H1 (cell line): ENCODE data around the gene TRAPPC2. TPM values are rescaled to one million over a fixed set of nuclear protein-coding genes. Genes with fewer than 3 reads are reported as not detected.

Experiments
- MAFK ChIP-seq: IDR thresholded peaks from 2 replicates; pipeline ENCODE4 v1.6.1; 2012; ENCODE audit warnings: low read depth, mild to moderate bottlenecking, improper control_type of control experiment, low read length
- NRF1 ChIP-seq: IDR thresholded peaks from 2 replicates; pipeline ENCODE4 v1.6.1; 2011; ENCODE audit warnings: mild to moderate bottlenecking, low read depth, low read length, improper control_type of control experiment
- SP4 ChIP-seq: IDR thresholded peaks from 2 replicates; pipeline ENCODE4 v1.6.1; 2012; ENCODE audit warnings: low read length, inconsistent platforms
- polyA plus RNA-seq, 7 experiments: library from polyadenylated mRNA; depleted of rRNA in 3 of 7; stranded (reverse) in 5 of 7; unstranded in 2 of 7; fragments of >200 nt in 5 of 7; fragments of 200-250 nt in 2 of 7; gene quantifications; 1 replicate in 5 of 7; 2 replicates in 1 of 7; 4 replicates in 1 of 7; pipeline versions ENCODE4 v1.2.1 to v1.2.3, GENCODE V29; 2011 to 2013; ENCODE audit warnings: missing spikeins in 2 of 7, mixed read lengths in 2 of 7
- total RNA-seq: library from RNA; stranded (reverse); fragmentation: NEBNext Ultra II Directional; extraction: Animal tissue kit (Norgen Biotek cat#: 25700); gene quantifications from 2 replicates; pipeline ENCODE4 v1.2.1, GENCODE V29; 2021
- TF ChIP-seq, protein P1 (sequence below): fragments of 300-600 bp; sonication (generic); IDR thresholded peaks from 2 replicates; pipeline ENCODE4 v1.7.1; 2012; ENCODE audit warnings: low read length, moderate library complexity, mild to moderate bottlenecking, inconsistent platforms; ENCODE audit not compliant: insufficient replicate concordance

TRAPPC2 gene
- total and polyA plus RNA-seq, 2 of the 8 experiments (the other 6 are each of a cell fraction or from before 2014, with no cell fraction given), result 6.7 to 10.8 TPM

DNA sequence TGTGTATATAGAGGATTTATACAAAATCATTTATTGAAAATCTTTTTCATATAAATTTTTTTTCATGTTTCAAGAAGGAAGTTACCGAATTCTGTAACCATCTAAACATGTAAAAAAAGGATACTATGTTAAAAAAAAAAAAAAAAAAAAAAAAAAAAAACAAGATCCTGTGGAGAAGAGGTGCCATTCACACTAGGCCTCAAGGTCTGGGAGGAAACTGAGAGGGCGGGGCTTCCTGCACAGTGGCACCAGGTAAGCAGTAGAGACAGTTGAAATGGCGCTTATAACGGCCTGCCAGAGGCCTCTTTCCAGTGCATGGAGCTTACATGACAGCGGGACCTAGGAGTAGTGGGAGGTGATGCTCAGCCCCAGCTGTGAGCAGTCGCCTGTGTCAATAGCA, 17.5 kb downstream of the TRAPPC2 start (continued):
- TF ChIP-seq, protein P1, sequence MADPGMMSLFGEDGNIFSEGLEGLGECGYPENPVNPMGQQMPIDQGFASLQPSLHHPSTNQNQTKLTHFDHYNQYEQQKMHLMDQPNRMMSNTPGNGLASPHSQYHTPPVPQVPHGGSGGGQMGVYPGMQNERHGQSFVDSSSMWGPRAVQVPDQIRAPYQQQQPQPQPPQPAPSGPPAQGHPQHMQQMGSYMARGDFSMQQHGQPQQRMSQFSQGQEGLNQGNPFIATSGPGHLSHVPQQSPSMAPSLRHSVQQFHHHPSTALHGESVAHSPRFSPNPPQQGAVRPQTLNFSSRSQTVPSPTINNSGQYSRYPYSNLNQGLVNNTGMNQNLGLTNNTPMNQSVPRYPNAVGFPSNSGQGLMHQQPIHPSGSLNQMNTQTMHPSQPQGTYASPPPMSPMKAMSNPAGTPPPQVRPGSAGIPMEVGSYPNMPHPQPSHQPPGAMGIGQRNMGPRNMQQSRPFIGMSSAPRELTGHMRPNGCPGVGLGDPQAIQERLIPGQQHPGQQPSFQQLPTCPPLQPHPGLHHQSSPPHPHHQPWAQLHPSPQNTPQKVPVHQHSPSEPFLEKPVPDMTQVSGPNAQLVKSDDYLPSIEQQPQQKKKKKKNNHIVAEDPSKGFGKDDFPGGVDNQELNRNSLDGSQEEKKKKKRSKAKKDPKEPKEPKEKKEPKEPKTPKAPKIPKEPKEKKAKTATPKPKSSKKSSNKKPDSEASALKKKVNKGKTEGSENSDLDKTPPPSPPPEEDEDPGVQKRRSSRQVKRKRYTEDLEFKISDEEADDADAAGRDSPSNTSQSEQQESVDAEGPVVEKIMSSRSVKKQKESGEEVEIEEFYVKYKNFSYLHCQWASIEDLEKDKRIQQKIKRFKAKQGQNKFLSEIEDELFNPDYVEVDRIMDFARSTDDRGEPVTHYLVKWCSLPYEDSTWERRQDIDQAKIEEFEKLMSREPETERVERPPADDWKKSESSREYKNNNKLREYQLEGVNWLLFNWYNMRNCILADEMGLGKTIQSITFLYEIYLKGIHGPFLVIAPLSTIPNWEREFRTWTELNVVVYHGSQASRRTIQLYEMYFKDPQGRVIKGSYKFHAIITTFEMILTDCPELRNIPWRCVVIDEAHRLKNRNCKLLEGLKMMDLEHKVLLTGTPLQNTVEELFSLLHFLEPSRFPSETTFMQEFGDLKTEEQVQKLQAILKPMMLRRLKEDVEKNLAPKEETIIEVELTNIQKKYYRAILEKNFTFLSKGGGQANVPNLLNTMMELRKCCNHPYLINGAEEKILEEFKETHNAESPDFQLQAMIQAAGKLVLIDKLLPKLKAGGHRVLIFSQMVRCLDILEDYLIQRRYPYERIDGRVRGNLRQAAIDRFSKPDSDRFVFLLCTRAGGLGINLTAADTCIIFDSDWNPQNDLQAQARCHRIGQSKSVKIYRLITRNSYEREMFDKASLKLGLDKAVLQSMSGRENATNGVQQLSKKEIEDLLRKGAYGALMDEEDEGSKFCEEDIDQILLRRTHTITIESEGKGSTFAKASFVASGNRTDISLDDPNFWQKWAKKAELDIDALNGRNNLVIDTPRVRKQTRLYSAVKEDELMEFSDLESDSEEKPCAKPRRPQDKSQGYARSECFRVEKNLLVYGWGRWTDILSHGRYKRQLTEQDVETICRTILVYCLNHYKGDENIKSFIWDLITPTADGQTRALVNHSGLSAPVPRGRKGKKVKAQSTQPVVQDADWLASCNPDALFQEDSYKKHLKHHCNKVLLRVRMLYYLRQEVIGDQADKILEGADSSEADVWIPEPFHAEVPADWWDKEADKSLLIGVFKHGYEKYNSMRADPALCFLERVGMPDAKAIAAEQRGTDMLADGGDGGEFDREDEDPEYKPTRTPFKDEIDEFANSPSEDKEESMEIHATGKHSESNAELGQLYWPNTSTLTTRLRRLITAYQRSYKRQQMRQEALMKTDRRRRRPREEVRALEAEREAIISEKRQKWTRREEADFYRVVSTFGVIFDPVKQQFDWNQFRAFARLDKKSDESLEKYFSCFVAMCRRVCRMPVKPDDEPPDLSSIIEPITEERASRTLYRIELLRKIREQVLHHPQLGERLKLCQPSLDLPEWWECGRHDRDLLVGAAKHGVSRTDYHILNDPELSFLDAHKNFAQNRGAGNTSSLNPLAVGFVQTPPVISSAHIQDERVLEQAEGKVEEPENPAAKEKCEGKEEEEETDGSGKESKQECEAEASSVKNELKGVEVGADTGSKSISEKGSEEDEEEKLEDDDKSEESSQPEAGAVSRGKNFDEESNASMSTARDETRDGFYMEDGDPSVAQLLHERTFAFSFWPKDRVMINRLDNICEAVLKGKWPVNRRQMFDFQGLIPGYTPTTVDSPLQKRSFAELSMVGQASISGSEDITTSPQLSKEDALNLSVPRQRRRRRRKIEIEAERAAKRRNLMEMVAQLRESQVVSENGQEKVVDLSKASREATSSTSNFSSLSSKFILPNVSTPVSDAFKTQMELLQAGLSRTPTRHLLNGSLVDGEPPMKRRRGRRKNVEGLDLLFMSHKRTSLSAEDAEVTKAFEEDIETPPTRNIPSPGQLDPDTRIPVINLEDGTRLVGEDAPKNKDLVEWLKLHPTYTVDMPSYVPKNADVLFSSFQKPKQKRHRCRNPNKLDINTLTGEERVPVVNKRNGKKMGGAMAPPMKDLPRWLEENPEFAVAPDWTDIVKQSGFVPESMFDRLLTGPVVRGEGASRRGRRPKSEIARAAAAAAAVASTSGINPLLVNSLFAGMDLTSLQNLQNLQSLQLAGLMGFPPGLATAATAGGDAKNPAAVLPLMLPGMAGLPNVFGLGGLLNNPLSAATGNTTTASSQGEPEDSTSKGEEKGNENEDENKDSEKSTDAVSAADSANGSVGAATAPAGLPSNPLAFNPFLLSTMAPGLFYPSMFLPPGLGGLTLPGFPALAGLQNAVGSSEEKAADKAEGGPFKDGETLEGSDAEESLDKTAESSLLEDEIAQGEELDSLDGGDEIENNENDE, result no peak
- TF ChIP-seq MAFK, result no peak
- no peak for TF ChIP-seq NRF1
- TF ChIP-seq SP4, result no peak
